Erythroblast (primary cell): ENCODE data around the gene ACSL1.

ENCODE experiments used
- GATA1 ChIP-seq: IDR thresholded peaks from 2 replicates; pipeline ENCODE4 v1.6.1; 2011; ENCODE audit warnings: low read depth, mild to moderate bottlenecking, control low read depth, low read length, moderate library complexity
- POLR2A ChIP-seq: IDR thresholded peaks from 2 replicates; pipeline ENCODE4 v1.6.1; 2011; ENCODE audit warnings: mild to moderate bottlenecking, low read length

GRCh38 chr4:184722798-184723197, 103.0 kb downstream of the ACSL1 start:
- TF ChIP-seq POLR2A (no peak), GATA1 (no peak)
